ENCODE data around the gene LRP8. TPM values are rescaled to one million over a fixed set of nuclear protein-coding genes. Genes with fewer than 3 reads are reported as not detected.
A peak's percentile ranks its signal among the peaks of the same experiment; 100 is the strongest.

Gene LRP8
- total RNA-seq, 1 donor from 2014 or later: 12.8 TPM

GRCh38 chr1:53203466-53203865 lies 124.4 kb downstream of the LRP8 start:
- Mint-ChIP-seq H3K27me3 (ENCODE audit: low read depth, unreplicated experiment) (no peaks in the 10 kb centered on the region), H3K4me3 (ENCODE audit: unreplicated experiment) (no peak overlapping the region), H3K4me1 (ENCODE audit: low read depth, unreplicated experiment) (no peaks in the 10 kb centered on the region), H3K9me3 (ENCODE audit: unreplicated experiment) (peaks cover 11% of the 10 kb centered on the region), H3K27ac (ENCODE audit: unreplicated experiment) (no peak overlapping the region), H3K36me3 (ENCODE audit: low read depth, unreplicated experiment) (peaks cover 53% of the 10 kb centered on the region)
- Histone ChIP-seq H3K4me2 (ENCODE audit: low read length) (no peak overlapping the region), H3K36me3 (ENCODE audit: insufficient read depth, low read length) (peaks cover 12% of the 10 kb centered on the region), H3K4me1 (ENCODE audit: insufficient read depth, low read length) (no peaks in the 10 kb centered on the region), H3K9ac (ENCODE audit: low read length) (no peak overlapping the region), H3K79me2 (ENCODE audit: insufficient read depth, low read length) (peaks cover under 1% of the 10 kb centered on the region), H3K4me3 (ENCODE audit: insufficient read depth, low read depth, low read length) (no peak overlapping the region), H3K9me3 (ENCODE audit: insufficient read depth, low read depth, low read length) (peaks cover 10% of the 10 kb centered on the region), H2AFZ (ENCODE audit: low read depth, low read length) (no peak overlapping the region), H3K27me3 (ENCODE audit: insufficient read depth, low read length) (no peaks in the 10 kb centered on the region), H3K27ac (ENCODE audit: low read depth, low read length) (no peak overlapping the region), H4K20me1 (ENCODE audit: insufficient read depth, low read length) (no peaks in the 10 kb centered on the region)
- FAIRE-seq: no peak
- TF ChIP-seq EZH2 (IDR thresholded peaks at IDR 0.05; ENCODE audit: insufficient read depth, low read length) (no peak), CTCF (IDR thresholded peaks at IDR 0.05; ENCODE audit: insufficient read depth, low read depth, low read length) (no peak)
- DNase-seq (ENCODE audit: low read depth): no peak

GRCh38 chr1:53198241-53198651 lies 129.6 kb downstream of the LRP8 start:
- peaks cover under 1% of the 10 kb centered on the region for H3K36me3 ChIP-seq (ENCODE audit: insufficient read depth, low read length)
- no peak overlapping the region for H3K27ac ChIP-seq (ENCODE audit: low read depth, low read length)
- peak overlapping the region; percentile 97 for H3K9ac ChIP-seq (ENCODE audit: low read length)
- H4K20me1 ChIP-seq (ENCODE audit: insufficient read depth, low read length): peaks cover 5% of the 10 kb centered on the region
- TF ChIP-seq CTCF (IDR thresholded peaks at IDR 0.05; ENCODE audit: insufficient read depth, low read depth, low read length) (no peak), EZH2 (IDR thresholded peaks at IDR 0.05; ENCODE audit: insufficient read depth, low read length) (no peak)
- FAIRE-seq: no peak
- Mint-ChIP-seq H3K27me3 (ENCODE audit: low read depth, unreplicated experiment) (no peaks in the 10 kb centered on the region), H3K9me3 (ENCODE audit: unreplicated experiment) (no peaks in the 10 kb centered on the region), H3K4me3 (ENCODE audit: unreplicated experiment) (peak overlapping the region; percentile 98), H3K27ac (ENCODE audit: unreplicated experiment) (peak overlapping the region; percentile 11), H3K36me3 (ENCODE audit: low read depth, unreplicated experiment) (peaks cover 14% of the 10 kb centered on the region), H3K4me1 (ENCODE audit: low read depth, unreplicated experiment) (peaks cover 9% of the 10 kb centered on the region)
- no peaks in the 10 kb centered on the region for H3K27me3 ChIP-seq (ENCODE audit: insufficient read depth, low read length)
- H3K4me3 ChIP-seq (ENCODE audit: insufficient read depth, low read depth, low read length): no peak overlapping the region
- no peak overlapping the region for H2AFZ ChIP-seq (ENCODE audit: low read depth, low read length)
- peak overlapping the region; percentile 100 for H3K4me2 ChIP-seq (ENCODE audit: low read length)
- H3K9me3 ChIP-seq (ENCODE audit: insufficient read depth, low read depth, low read length): no peaks in the 10 kb centered on the region
- H3K4me1 ChIP-seq (ENCODE audit: insufficient read depth, low read length): peaks cover 12% of the 10 kb centered on the region
- DNase-seq (ENCODE audit: low read depth): no peak
- H3K79me2 ChIP-seq (ENCODE audit: insufficient read depth, low read length): peaks cover 18% of the 10 kb centered on the region

GRCh38 chr1:53197291-53198200 lies 130.3 kb downstream of the LRP8 start:
- peak overlapping the region; percentile 71 for H2AFZ ChIP-seq (ENCODE audit: low read depth, low read length)
- FAIRE-seq: no peak

More at GRCh38 chr1:53197291-53198200, 130.3 kb downstream of the LRP8 start:
- Histone ChIP-seq H3K4me2 (ENCODE audit: low read length) (peak overlapping the region; percentile 100), H3K9ac (ENCODE audit: low read length) (peak overlapping the region; percentile 97), H3K79me2 (ENCODE audit: insufficient read depth, low read length) (peaks cover 18% of the 10 kb centered on the region), H3K9me3 (ENCODE audit: insufficient read depth, low read depth, low read length) (no peaks in the 10 kb centered on the region), H3K36me3 (ENCODE audit: insufficient read depth, low read length) (no peaks in the 10 kb centered on the region), H3K27me3 (ENCODE audit: insufficient read depth, low read length) (no peaks in the 10 kb centered on the region), H3K4me3 (ENCODE audit: insufficient read depth, low read depth, low read length) (peak overlapping the region; percentile 97), H3K4me1 (ENCODE audit: insufficient read depth, low read length) (peaks cover 12% of the 10 kb centered on the region), H3K27ac (ENCODE audit: low read depth, low read length) (peak overlapping the region; percentile 77), H4K20me1 (ENCODE audit: insufficient read depth, low read length) (peaks cover 5% of the 10 kb centered on the region)
- no peak for TF ChIP-seq EZH2 (IDR thresholded peaks at IDR 0.05; ENCODE audit: insufficient read depth, low read length)
- no peak for TF ChIP-seq CTCF (IDR thresholded peaks at IDR 0.05; ENCODE audit: insufficient read depth, low read depth, low read length)
- Mint-ChIP-seq H3K27ac (ENCODE audit: unreplicated experiment) (peak overlapping the region; percentile 93), H3K4me3 (ENCODE audit: unreplicated experiment) (peak overlapping the region; percentile 98), H3K9me3 (ENCODE audit: unreplicated experiment) (no peaks in the 10 kb centered on the region), H3K4me1 (ENCODE audit: low read depth, unreplicated experiment) (peaks cover 9% of the 10 kb centered on the region), H3K27me3 (ENCODE audit: low read depth, unreplicated experiment) (no peaks in the 10 kb centered on the region), H3K36me3 (ENCODE audit: low read depth, unreplicated experiment) (peaks cover 10% of the 10 kb centered on the region)
- peak; percentile 44 for DNase-seq (ENCODE audit: low read depth)

Data from astrocyte (in vitro differentiated cells and primary cell).